Small intestine (tissue), 16 donors: ENCODE data around the gene NRN1. TPM values are rescaled to one million over a fixed set of nuclear protein-coding genes. Genes with fewer than 3 reads are reported as not detected.

ENCODE experiments used
- DNase-seq, 2 donors: peaks; one replicate each; pipeline versions ENCODE4 v3.0.0 to v3.0.0-alpha.2; 2013
- FAIRE-seq: peaks from 2 replicates; lab custom pipeline; 2012; peaks lifted over from hg19 to GRCh38; lab: Jason Lieb, UNC
- H3K27ac ChIP-seq, 3 donors: one replicate each; pipeline ENCODE4 v1.5.1; 2013; ENCODE audit warnings: low read length in 2 of 3, mild to moderate bottlenecking in 2 of 3, control low read depth in 1 of 3, inconsistent platforms in 1 of 3, low read depth in 1 of 3, moderate library complexity in 1 of 3
- H3K27me3 ChIP-seq, 3 donors: one replicate each; pipeline ENCODE4 v1.6.1; 2013; ENCODE audit warnings: low read length in 3 of 3, inconsistent platforms in 1 of 3; ENCODE audit not compliant: control insufficient read depth in 3 of 3, insufficient read depth in 3 of 3
- H3K36me3 ChIP-seq, 3 donors: one replicate each; pipeline ENCODE4 v1.6.1; 2013; ENCODE audit warnings: low read length in 3 of 3, inconsistent platforms in 1 of 3, low read depth in 1 of 3, mild to moderate bottlenecking in 1 of 3, moderate library complexity in 1 of 3; ENCODE audit not compliant: control insufficient read depth in 3 of 3, insufficient read depth in 2 of 3
- H3K4me1 ChIP-seq, 3 donors: one replicate each; pipeline ENCODE4 v1.6.1; 2013; ENCODE audit warnings: low read length in 2 of 3, inconsistent platforms in 1 of 3, low read depth in 1 of 3, mild to moderate bottlenecking in 1 of 3, moderate library complexity in 1 of 3; ENCODE audit not compliant: control insufficient read depth in 3 of 3, insufficient read depth in 2 of 3
- H3K4me3 ChIP-seq, 3 donors: one replicate each; pipeline ENCODE4 v1.5.1; 2013; ENCODE audit warnings: low read length in 3 of 3, control low read depth in 1 of 3, inconsistent platforms in 1 of 3, low read depth in 1 of 3, mild to moderate bottlenecking in 1 of 3, moderate library complexity in 1 of 3
- H3K9me3 ChIP-seq, 2 donors: one replicate each; pipeline ENCODE4 v1.6.1; 2013; ENCODE audit warnings: low read depth in 1 of 2, low read length in 1 of 2; ENCODE audit not compliant: control insufficient read depth in 2 of 2, insufficient read depth in 1 of 2
- WGBS, 3 donors: extraction: QIAGEN DNeasy Blood & Tissue Kit; methylation state at CpG; one replicate each; pipeline ENCODE4 v1.1.7; 2013; 5-methylcytosine and 5-hydroxymethylcytosine counted together
- long read RNA-seq, 10 donors: transcript quantifications; one replicate each; lab custom pipeline, GENCODE V29; 2026
- polyA plus RNA-seq, 4 donors: library from polyadenylated mRNA; stranded (reverse) in 3 of 4; unstranded in 1 of 4; fragments of 200-250 nt in 3 of 4; fragments of 120-200 nt in 1 of 4; gene quantifications; one replicate each; pipeline versions ENCODE4 v1.2.1 to v1.2.3, GENCODE V29; 2013
- donor health status: healthy with polysubstance abuse.
- donor health status: control.
- donor health status: control.
- donor health status: Bipolar disorder and iron deficiency.
- donor health status: healthy.

The NRN1 gene
- polyA plus RNA-seq = 10 to 100 TPM in 1 of 4 donors, 1 to 10 TPM in 2, not detected in 1; 2.0 to 13.2 (median 3.2) TPM
- long read RNA-seq, donor 1, partial matches to known transcripts = 0 of 2 reads
- long read RNA-seq, donor 1, other reads (novel, unspliced or antisense) = 0 of 2 reads
- long read RNA-seq, donor 2 = 0 reads
- long read RNA-seq, donor 3, partial matches to known transcripts = 0 of 2 reads
- long read RNA-seq, donor 3, other reads (novel, unspliced or antisense) = 0 of 2 reads
- long read RNA-seq, donor 4 = 0 reads
- long read RNA-seq, donor 5 = 0 reads
- long read RNA-seq, donor 6 = 0 reads
- long read RNA-seq, donor 7, transcript NRN1-201 (3 exons, 1,624 nt) = major isoform, 9 of 9 reads
- long read RNA-seq, donor 7, partial matches to known transcripts = 0 of 9 reads
- long read RNA-seq, donor 7, other reads (novel, unspliced or antisense) = 0 of 9 reads
- long read RNA-seq, donor 8, partial matches to known transcripts = 0 of 3 reads
- long read RNA-seq, donor 8, other reads (novel, unspliced or antisense) = 0 of 3 reads
- long read RNA-seq, donor 9 = 0 reads
- long read RNA-seq, donor 10, partial matches to known transcripts = 0 of 4 reads
- long read RNA-seq, donor 10, other reads (novel, unspliced or antisense) = 0 of 4 reads

GRCh38 chr6:6006428-6007365 is at the start of gene NRN1:
NRN1 (minus strand) TSS chr6:6006925; CDS start chr6:6006749, 176 bp downstream.
- peak within 1 kb of the TSS in 2 of 3 donors; percentile 33 to 38 for H3K4me3 ChIP-seq
- 4 to 7% (median 6%) methylated on average over 49 to 51 of the region's 51 CpGs for WGBS, 3 donors
- peaks cover 17 to 90% (median 56%) of the 10 kb centered on the region in 3 donors for H3K27me3 ChIP-seq
- DNase-seq (peak in 1 of 2 donors; percentile 33), FAIRE-seq (no peak)
- H3K4me1 ChIP-seq = peaks cover 2 to 27% (median 2%) of the 10 kb centered on the region in 3 donors
- H3K27ac ChIP-seq = no peak within 1 kb of the TSS
- H3K36me3 ChIP-seq = no peaks in the 10 kb centered on the region
- peaks cover 0 to 2% of the 10 kb centered on the region in 2 donors for H3K9me3 ChIP-seq

GRCh38 chr6:6052216-6052615 is 45.5 kb upstream of the NRN1 start:
- no peaks in the 10 kb centered on the region for H3K36me3 ChIP-seq
- no peak for FAIRE-seq
- WGBS, 3 donors = 67 to 74% (median 71%) methylated on average over 3 of the region's 3 CpGs

GRCh38 chr6:6046716-6047115 is 40.0 kb upstream of the NRN1 start:
- Histone ChIP-seq H3K4me1 (no peaks in the 10 kb centered on the region), H3K36me3 (no peaks in the 10 kb centered on the region), H3K4me3 (no peak overlapping the region), H3K27me3 (peaks cover 0 to 6% (median 2%) of the 10 kb centered on the region in 3 donors), H3K9me3 (no peaks in the 10 kb centered on the region), H3K27ac (no peak overlapping the region)
- FAIRE-seq (no peak), DNase-seq (no peak)
- WGBS, 3 donors = 69 to 82% (median 73%) methylated on average over 2 of the region's 2 CpGs

More at GRCh38 chr6:6052216-6052615, 45.5 kb upstream of the NRN1 start:
- no peaks in the 10 kb centered on the region for H3K4me1 ChIP-seq
- no peaks in the 10 kb centered on the region for H3K9me3 ChIP-seq
- no peak overlapping the region for H3K27ac ChIP-seq
- H3K4me3 ChIP-seq = no peak overlapping the region
- peaks cover 0 to 6% (median 5%) of the 10 kb centered on the region in 3 donors for H3K27me3 ChIP-seq
- no peak for DNase-seq

GRCh38 chr6:6039946-6040509 is 33.3 kb upstream of the NRN1 start:
- FAIRE-seq (no peak), DNase-seq (no peak)
- no peaks in the 10 kb centered on the region for H3K4me1 ChIP-seq
- H3K9me3 ChIP-seq = no peaks in the 10 kb centered on the region
- no peak overlapping the region for H3K4me3 ChIP-seq
- no peaks in the 10 kb centered on the region for H3K36me3 ChIP-seq
- WGBS, 3 donors = 61 to 64% (median 62%) methylated on average over 3 of the region's 3 CpGs
- H3K27ac ChIP-seq = no peak overlapping the region
- peaks cover 0 to 3% (median 0%) of the 10 kb centered on the region in 3 donors for H3K27me3 ChIP-seq

- H3K36me3 ChIP-seq = no peaks in the 10 kb centered on the region
- DNase-seq (no peak), FAIRE-seq (no peak)
- no peak overlapping the region for H3K27ac ChIP-seq
- no peaks in the 10 kb centered on the region for H3K9me3 ChIP-seq
- no peaks in the 10 kb centered on the region for H3K4me1 ChIP-seq
- 80 to 91% (median 88%) methylated on average over 4 of the region's 4 CpGs for WGBS, 3 donors
- no peak overlapping the region for H3K4me3 ChIP-seq
- peaks cover 0 to 3% (median 0%) of the 10 kb centered on the region in 3 donors for H3K27me3 ChIP-seq
Observed at GRCh38 chr6:6037179-6037578, 30.5 kb upstream of the NRN1 start.

GRCh38 chr6:6033858-6034257 is 27.1 kb upstream of the NRN1 start:
- Histone ChIP-seq H3K9me3 (no peaks in the 10 kb centered on the region), H3K27ac (no peak overlapping the region), H3K4me1 (no peaks in the 10 kb centered on the region), H3K4me3 (no peak overlapping the region), H3K27me3 (peaks cover 0 to 3% (median 0%) of the 10 kb centered on the region in 3 donors), H3K36me3 (no peaks in the 10 kb centered on the region)
- FAIRE-seq (no peak), DNase-seq (no peak)
- WGBS, 3 donors = 67 to 74% (median 70%) methylated on average over 4 of the region's 4 CpGs

GRCh38 chr6:6026513-6027205 is 19.9 kb upstream of the NRN1 start:
- H3K27ac ChIP-seq = no peak overlapping the region

More at GRCh38 chr6:6026513-6027205, 19.9 kb upstream of the NRN1 start:
- DNase-seq (no peak), FAIRE-seq (no peak)
- peaks cover 0 to 8% (median 2%) of the 10 kb centered on the region in 3 donors for H3K27me3 ChIP-seq
- no peaks in the 10 kb centered on the region for H3K9me3 ChIP-seq
- 58 to 77% (median 64%) methylated on average over 2 of the region's 2 CpGs for WGBS, 3 donors
- no peaks in the 10 kb centered on the region for H3K36me3 ChIP-seq
- no peaks in the 10 kb centered on the region for H3K4me1 ChIP-seq
- H3K4me3 ChIP-seq = no peak overlapping the region
